GM18499 (cell line): ENCODE results near the gene DDX51.

Experiments used
- ATAC-seq: cut with Tn5 transposase; IDR thresholded peaks from one replicate; pipeline ENCODE4 v1.9.1; 2021; ENCODE audit warnings: moderate number of reproducible peaks; ENCODE audit not compliant: insufficient read depth, unreplicated experiment

The DDX51 gene

GRCh38 chr12:132179431-132180362, 35.6 kb upstream of the DDX51 start:
- no peak for ATAC-seq

DNA sequence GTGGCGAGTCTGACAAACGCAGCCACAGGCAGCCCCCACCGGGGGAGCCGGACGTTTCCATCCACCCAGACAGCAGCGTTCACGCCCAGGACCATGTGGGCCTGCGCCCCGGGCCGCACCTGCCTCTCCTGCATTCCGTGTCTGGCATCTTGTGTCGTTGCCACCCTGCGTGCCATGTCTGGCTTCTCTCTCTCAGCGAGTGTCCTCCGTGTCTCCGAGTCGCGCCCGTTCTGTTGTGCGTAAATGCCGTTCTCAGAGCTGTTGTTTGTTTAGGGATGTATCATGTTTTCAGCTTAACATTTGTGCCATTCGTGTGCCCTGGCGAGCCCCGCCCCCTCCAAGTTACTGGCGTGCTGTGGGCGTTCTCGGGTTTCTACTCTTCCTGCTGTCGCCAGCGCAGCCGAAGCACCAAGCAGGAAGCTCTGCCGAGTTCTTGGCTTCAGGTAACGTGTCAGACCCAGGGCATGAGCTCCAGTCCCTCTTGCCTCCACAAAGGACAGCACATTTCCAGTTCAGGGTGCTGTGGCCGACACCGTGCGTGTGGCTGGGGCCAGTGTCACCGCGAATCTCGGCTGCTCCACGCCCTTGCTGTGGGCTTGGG, 34.8 kb upstream of the DDX51 start:
- no peak for ATAC-seq

DNA sequence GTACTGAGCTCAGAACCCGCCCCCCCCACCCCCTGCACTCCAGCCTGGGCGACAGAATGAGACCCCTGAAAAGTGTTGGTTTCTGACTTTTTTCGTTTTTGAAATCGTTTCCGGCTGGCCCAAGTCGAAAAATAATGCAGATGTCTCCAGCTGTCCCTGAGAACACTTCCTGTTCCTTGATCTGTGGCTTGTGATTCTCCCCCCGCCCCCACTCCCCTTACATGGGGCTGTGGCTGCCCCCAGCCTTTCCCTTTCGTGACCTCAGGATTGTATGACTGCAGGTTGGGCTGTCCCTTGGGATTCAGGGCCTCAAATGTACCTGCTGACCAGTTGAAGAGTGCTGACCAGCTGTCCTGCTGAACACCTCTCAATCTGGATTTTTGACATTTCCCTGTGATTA, 34.2 kb upstream of the DDX51 start:
- ATAC-seq, result no peak

- ATAC-seq, result no peak
These were observed 32.9 kb upstream of the DDX51 start for GRCh38 chr12:132176920-132177551.

GRCh38 chr12:132176385-132176919, 32.3 kb upstream of the DDX51 start:
- no peak for ATAC-seq

DNA sequence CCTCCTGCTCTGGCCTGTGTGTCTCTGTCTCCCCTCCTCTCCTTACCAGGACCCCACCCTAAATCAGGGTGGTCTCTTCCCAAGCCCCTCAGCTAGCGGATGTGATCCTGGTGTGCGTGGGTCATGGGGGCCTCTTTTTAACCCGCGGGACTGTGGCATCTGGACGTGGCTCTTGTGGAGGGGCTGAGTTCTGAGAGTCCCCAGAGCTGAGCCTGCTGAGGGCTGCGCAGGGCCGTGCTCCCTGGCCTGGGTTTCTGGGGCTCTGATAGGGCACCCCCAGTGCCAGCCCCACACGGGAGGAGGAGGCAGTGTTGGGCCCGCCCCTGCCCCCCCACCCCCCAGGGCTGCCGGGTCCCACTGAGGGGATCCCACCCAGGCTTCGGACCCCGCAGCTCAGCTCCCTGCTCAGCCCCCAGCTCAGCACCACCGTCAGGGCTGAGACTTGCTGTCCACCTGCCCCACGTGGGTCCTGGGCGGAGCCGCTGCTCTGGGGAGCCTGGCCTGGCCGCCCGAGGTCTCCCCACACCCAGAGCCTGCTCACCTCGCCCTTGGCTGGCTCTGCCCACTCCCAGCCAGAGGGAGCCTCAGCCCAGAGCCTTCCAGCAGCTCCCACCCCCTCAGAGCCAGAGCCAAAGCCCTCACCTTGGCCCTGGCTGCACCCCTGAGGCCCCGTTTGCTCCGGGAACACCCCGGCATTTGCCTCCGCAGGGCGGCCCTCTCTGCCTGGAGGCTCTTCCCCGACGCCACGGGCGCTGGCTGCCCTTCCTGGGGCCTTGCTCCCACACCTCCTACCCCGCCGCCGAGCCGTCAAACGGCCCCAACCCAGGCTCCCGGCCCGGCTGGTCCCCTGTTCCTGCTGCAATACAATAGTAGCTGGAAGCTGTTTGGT, 31.6 kb upstream of the DDX51 start:
- no peak for ATAC-seq

GRCh38 chr12:132174839-132175490, 30.8 kb upstream of the DDX51 start:
- ATAC-seq, result no peak

DNA sequence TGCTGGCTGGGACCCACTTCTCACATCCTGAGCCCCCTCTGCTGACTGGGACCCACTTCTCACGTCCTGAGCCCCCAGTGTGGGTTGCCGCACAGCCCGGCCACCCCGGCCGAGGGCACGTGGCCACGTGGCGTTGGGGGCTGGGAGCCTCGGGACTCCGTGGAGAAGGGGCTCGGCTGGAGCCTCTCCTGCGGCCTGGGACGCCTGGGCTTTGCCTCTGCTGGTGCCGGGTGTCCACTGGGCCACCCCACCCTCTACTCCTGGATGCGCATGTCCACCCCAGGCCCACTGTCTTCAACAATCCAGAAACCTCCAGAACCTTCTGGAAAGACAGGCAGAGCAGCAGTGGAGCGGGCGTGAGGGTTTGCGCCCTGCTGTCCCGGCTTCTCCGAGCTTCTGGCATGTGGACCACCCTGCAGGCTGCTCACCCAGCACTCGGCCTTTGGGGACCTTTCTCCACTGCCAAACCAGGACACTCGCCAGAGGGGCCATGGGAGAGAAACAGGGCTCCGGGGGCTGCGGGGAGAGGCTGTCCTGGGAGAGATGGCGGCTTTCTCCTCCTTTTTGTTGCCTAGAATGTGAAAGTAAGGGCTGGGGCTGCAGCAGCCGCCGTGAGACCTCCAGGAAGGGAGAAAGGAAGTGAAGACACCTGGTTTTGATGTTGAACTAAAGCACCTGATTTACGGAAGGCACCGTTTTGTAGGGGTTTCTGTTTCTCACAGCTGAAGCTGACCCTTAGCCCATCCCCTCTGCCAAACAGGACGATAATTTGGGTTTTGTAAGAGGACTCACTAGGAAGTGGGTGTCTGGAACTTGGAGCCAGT, 30.1 kb upstream of the DDX51 start:
- no peak for ATAC-seq

GRCh38 chr12:132173135-132174014, 29.3 kb upstream of the DDX51 start:
- ATAC-seq, result no peak

DNA sequence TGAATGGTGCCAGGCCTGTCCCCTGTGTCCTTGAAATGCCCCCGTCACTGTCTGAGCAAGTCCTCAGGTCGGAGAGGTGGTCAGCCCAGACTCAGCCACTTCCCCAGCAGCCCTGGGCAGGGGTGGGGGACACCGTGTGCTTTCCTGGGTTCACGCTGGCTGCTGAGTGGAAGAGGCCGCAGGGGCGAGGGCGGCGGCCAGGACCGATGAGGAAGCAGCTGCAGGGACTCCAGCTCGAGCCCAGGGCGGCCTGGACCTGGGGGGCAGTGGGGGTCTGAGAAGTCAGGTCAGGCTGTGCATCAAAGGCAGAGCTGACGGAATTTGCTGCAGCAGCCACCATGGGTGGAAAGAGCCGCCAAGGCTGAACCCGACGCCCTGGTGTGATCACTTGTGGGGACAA, 28.5 kb upstream of the DDX51 start:
- ATAC-seq, result no peak

- ATAC-seq, result no peak
These were observed 27.9 kb upstream of the DDX51 start for GRCh38 chr12:132171968-132172521.

DNA sequence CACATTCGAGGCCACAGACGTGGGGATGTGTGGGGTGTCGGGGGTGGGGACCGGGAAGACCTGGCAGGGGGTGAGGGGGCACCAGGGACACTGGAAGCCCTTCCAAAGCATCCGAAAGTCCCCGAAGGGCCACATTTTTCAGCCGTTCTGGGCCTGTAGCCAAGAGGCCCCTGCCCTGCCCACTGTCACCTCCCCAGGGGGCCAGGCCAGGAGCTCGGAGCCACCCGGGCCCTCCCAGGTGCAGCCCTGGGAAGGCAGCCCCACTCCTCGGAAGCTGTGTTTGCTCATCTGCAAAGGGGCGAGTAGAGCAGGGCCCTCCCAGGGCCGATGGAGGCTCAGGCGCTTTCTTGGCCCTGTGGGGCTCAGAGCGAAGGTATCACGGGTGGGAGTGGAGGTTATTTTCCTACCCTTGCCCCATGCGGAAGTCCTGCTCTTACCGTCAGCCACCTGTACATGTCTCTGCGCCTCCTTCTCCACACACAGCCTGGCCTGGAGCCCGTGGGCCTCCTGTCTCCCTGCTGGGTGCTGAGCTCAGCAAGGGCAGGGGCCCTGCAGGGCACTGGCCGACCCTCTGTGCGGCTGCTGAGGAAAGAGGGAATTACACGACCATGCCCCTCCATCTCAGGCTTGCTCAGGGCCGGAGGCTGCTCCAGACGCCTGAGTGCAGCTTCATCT, 27.3 kb upstream of the DDX51 start:
- ATAC-seq, result no peak

GRCh38 chr12:132170637-132171292, 26.6 kb upstream of the DDX51 start:
- no peak for ATAC-seq

GRCh38 chr12:132170094-132170636, 26.0 kb upstream of the DDX51 start:
- ATAC-seq, result no peak

DNA sequence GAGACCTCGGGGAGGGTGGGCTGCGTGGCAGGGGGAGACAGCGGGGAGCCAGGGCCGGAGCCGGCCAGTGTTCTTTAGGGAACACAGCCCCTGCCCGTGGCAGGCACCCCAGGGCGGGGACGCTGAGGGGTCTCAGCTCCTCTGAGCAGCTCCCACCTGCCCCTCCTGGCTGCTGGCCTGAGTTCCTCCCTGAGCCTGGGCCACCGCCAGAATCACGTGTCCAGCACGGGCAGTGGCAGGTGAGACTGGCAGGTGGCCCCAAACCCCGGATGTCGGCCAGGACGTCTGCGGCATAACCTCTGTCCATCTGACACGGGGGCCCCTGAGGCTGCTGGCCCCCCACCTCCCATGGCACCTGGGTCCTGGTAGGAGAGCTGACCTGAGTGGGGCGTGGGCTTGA, 25.3 kb upstream of the DDX51 start:
- no peak for ATAC-seq

DNA sequence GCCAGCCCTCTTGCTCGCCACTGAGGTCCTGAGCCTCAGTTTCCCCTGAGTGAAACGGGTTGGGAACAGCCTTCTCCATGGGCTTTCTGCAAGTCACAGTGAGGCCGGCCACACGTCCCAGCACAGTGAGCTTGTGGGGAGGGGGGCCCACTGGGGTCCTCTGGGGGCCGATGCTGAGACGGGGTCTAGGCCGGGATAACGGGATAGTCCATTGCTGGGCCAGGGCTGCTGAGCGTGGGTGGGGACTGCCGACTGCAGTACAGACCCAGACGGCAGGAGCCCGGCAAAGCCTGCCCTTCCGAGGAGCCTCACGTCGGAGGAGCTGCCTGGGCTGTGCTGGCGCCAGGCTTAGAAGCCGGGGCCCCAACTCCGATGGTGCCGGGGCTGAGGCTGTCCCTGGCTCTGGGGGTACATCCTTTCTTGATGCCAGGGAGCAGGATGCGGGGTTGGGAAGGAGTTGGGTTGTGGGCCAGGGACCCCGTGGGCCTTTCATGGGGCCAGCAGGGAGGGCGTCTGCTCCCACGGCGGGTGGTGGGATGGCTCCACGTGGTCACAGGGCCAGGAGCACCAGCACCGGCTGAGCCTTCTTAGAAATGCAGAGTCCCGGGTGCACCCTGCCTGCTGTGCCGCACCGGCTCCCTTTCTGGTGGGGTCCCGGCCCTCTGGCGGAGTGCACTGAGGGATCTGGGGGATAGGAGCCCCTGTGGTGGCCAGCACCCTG, 24.4 kb upstream of the DDX51 start:
- ATAC-seq, result no peak
